ENCODE measurements around the gene PCNT. TPM values are rescaled to one million over a fixed set of nuclear protein-coding genes. Genes with fewer than 3 reads are reported as not detected.
"Not testable (repeated sequence)": the region's sequence is repeated elsewhere in the genome, so short reads cannot be mapped to it uniquely, and the experiment has no call there.

Gene PCNT
- total RNA-seq, 2 experiments from 2014 or later: 85.4 to 86.1 TPM

- H3K27me3 Mint-ChIP-seq: no peaks in the 10 kb centered on the region
- POLR2A ChIA-PET: interaction anchor here (0.6 to 1.3 kb wide), 5 partner anchors 27 to 212 kb away, joined by 3 to 5 read pairs (median 4); no protein-coding TSS in a partner anchor
Measured at GRCh38 chr21:46295996-46296752, 27.8 kb upstream of the PCNT start.

GRCh38 chr21:46297338-46298271 is 26.4 kb upstream of the PCNT start:
- peak; percentile 48 for DNase-seq
- H3K9me3 Mint-ChIP-seq: no peaks in the 10 kb centered on the region
- H3K27ac Mint-ChIP-seq: no peak overlapping the region
- H3K4me1 Mint-ChIP-seq: peaks cover 13% of the 10 kb centered on the region
- H3K4me3 Mint-ChIP-seq: peak overlapping the region; percentile 59
- no peaks in the 10 kb centered on the region for H3K27me3 Mint-ChIP-seq
- POLR2A ChIA-PET: interaction anchor here (0.9 kb wide), 1 partner anchor 28 kb away, joined by 4 read pairs; a partner anchor contains a TSS
- H3K36me3 Mint-ChIP-seq: peaks cover 21% of the 10 kb centered on the region
- no peak for ATAC-seq (ENCODE audit: low read depth)

More at GRCh38 chr21:46295996-46296752, 27.8 kb upstream of the PCNT start:
- ATAC-seq (ENCODE audit: low read depth): peak; percentile 81
- peaks cover 3% of the 10 kb centered on the region for H3K9me3 Mint-ChIP-seq
- H3K4me3 Mint-ChIP-seq: peak overlapping the region; percentile 67
- peak overlapping the region; percentile 75 for H3K27ac Mint-ChIP-seq
- peaks cover 16% of the 10 kb centered on the region for H3K4me1 Mint-ChIP-seq
- DNase-seq: peak; percentile 66
- peaks cover 33% of the 10 kb centered on the region for H3K36me3 Mint-ChIP-seq

- ATAC-seq (ENCODE audit: low read depth) (no peak), DNase-seq (no peak)
- no peak overlapping the region for H3K4me3 Mint-ChIP-seq
- peaks cover 26% of the 10 kb centered on the region for H3K36me3 Mint-ChIP-seq
- H3K4me1 Mint-ChIP-seq: peaks cover 13% of the 10 kb centered on the region
- no peaks in the 10 kb centered on the region for H3K27me3 Mint-ChIP-seq
- no peak overlapping the region for H3K27ac Mint-ChIP-seq
- H3K9me3 Mint-ChIP-seq: no peaks in the 10 kb centered on the region
- POLR2A ChIA-PET: interaction anchor here (0.7 kb wide), 1 partner anchor 161 kb away, joined by 5 read pairs; no protein-coding TSS in a partner anchor
Measured at GRCh38 chr21:46299167-46299566, 24.8 kb upstream of the PCNT start.

GRCh38 chr21:46301759-46302158 is 22.2 kb upstream of the PCNT start:
- Mint-ChIP-seq H3K27me3 (no peaks in the 10 kb centered on the region), H3K4me1 (peaks cover 4% of the 10 kb centered on the region)
- POLR2A ChIA-PET: interaction anchor here (1.9 kb wide), 1 partner anchor 22 kb away, joined by 5 read pairs; the partner anchor contains the start of gene C21orf58

GRCh38 chr21:46304437-46304836 is 19.5 kb upstream of the PCNT start:
- Mint-ChIP-seq H3K27ac (no peak overlapping the region), H3K27me3 (no peaks in the 10 kb centered on the region), H3K9me3 (no peaks in the 10 kb centered on the region), H3K4me3 (no peak overlapping the region), H3K36me3 (peaks cover 30% of the 10 kb centered on the region), H3K4me1 (peaks cover 4% of the 10 kb centered on the region)
- POLR2A ChIA-PET: no interaction called here
- ATAC-seq (ENCODE audit: low read depth) (no peak), DNase-seq (no peak)

More at GRCh38 chr21:46301759-46302158, 22.2 kb upstream of the PCNT start:
- H3K9me3 Mint-ChIP-seq: no peaks in the 10 kb centered on the region
- H3K36me3 Mint-ChIP-seq: peaks cover 32% of the 10 kb centered on the region
- H3K27ac Mint-ChIP-seq: no peak overlapping the region
- DNase-seq (no peak), ATAC-seq (ENCODE audit: low read depth) (no peak)
- H3K4me3 Mint-ChIP-seq: no peak overlapping the region

- POLR2A ChIA-PET: no interaction called here
- no peak overlapping the region for H3K27ac Mint-ChIP-seq
- no peaks in the 10 kb centered on the region for H3K27me3 Mint-ChIP-seq
- H3K4me1 Mint-ChIP-seq: peaks cover 4% of the 10 kb centered on the region
- ATAC-seq (ENCODE audit: low read depth) (no peak), DNase-seq (no peak)
- no peaks in the 10 kb centered on the region for H3K9me3 Mint-ChIP-seq
- peaks cover 28% of the 10 kb centered on the region for H3K36me3 Mint-ChIP-seq
- H3K4me3 Mint-ChIP-seq: no peak overlapping the region
Measured at GRCh38 chr21:46304955-46305354, 19.0 kb upstream of the PCNT start.

GRCh38 chr21:46307625-46308024 is 16.3 kb upstream of the PCNT start:
- peaks cover 4% of the 10 kb centered on the region for H3K4me1 Mint-ChIP-seq
- H3K9me3 Mint-ChIP-seq: no peaks in the 10 kb centered on the region
- DNase-seq: no peak
- H3K36me3 Mint-ChIP-seq: peaks cover 37% of the 10 kb centered on the region
- POLR2A ChIA-PET: interaction anchor here (0.7 kb wide), 1 partner anchor 31 kb away, joined by 3 read pairs; no protein-coding TSS in a partner anchor
- H3K27me3 Mint-ChIP-seq: no peaks in the 10 kb centered on the region
- ATAC-seq (ENCODE audit: low read depth): no peak
- H3K27ac Mint-ChIP-seq: no peak overlapping the region
- no peak overlapping the region for H3K4me3 Mint-ChIP-seq

GRCh38 chr21:46308431-46308830 is 15.5 kb upstream of the PCNT start:
- Mint-ChIP-seq H3K9me3 (no peaks in the 10 kb centered on the region), H3K27ac (no peak overlapping the region), H3K27me3 (no peaks in the 10 kb centered on the region), H3K36me3 (peaks cover 39% of the 10 kb centered on the region), H3K4me3 (no peak overlapping the region), H3K4me1 (peaks cover 4% of the 10 kb centered on the region)
- ATAC-seq (ENCODE audit: low read depth) (no peak), DNase-seq (no peak)
- POLR2A ChIA-PET: interaction anchor here (0.7 kb wide), 1 partner anchor 30 kb away, joined by 3 read pairs; no protein-coding TSS in a partner anchor

- H3K4me3 Mint-ChIP-seq; DNase-seq; H3K9me3 Mint-ChIP-seq; ATAC-seq (ENCODE audit: low read depth); H3K4me1 Mint-ChIP-seq; POLR2A ChIA-PET; H3K27ac Mint-ChIP-seq; H3K27me3 Mint-ChIP-seq: not testable (repeated sequence)
- peaks cover 35% of the 10 kb centered on the region for H3K36me3 Mint-ChIP-seq
Measured at GRCh38 chr21:46310260-46310659, 13.7 kb upstream of the PCNT start.

- Mint-ChIP-seq H3K4me1 (peaks cover 3% of the 10 kb centered on the region), H3K27me3 (no peaks in the 10 kb centered on the region), H3K27ac (no peak overlapping the region), H3K4me3 (no peak overlapping the region), H3K9me3 (no peaks in the 10 kb centered on the region), H3K36me3 (peaks cover 39% of the 10 kb centered on the region)
- DNase-seq (no peak), ATAC-seq (ENCODE audit: low read depth) (no peak)
- POLR2A ChIA-PET: no interaction called here
Measured at GRCh38 chr21:46311568-46311967, 12.4 kb upstream of the PCNT start.

- H3K27ac Mint-ChIP-seq: no peak overlapping the region
- DNase-seq (no peak), ATAC-seq (ENCODE audit: low read depth) (no peak)
- H3K36me3 Mint-ChIP-seq: peaks cover 31% of the 10 kb centered on the region
- no peak overlapping the region for H3K4me3 Mint-ChIP-seq
- no peaks in the 10 kb centered on the region for H3K27me3 Mint-ChIP-seq
- POLR2A ChIA-PET: interaction anchor here (1.5 kb wide), 1 partner anchor 10 kb away, joined by 3 read pairs; no protein-coding TSS in a partner anchor
- H3K4me1 Mint-ChIP-seq: no peaks in the 10 kb centered on the region
- no peaks in the 10 kb centered on the region for H3K9me3 Mint-ChIP-seq
Measured at GRCh38 chr21:46312949-46313348, 11.0 kb upstream of the PCNT start.

- Mint-ChIP-seq H3K36me3 (peaks cover 32% of the 10 kb centered on the region), H3K27me3 (no peaks in the 10 kb centered on the region), H3K4me3 (no peak overlapping the region), H3K27ac (no peak overlapping the region), H3K9me3 (no peaks in the 10 kb centered on the region), H3K4me1 (no peaks in the 10 kb centered on the region)
- ATAC-seq (ENCODE audit: low read depth) (no peak), DNase-seq (no peak)
- POLR2A ChIA-PET: interaction anchor here (1.5 kb wide), 1 partner anchor 8 kb away, joined by 3 read pairs; no protein-coding TSS in a partner anchor
Measured at GRCh38 chr21:46314441-46315020, 9.4 kb upstream of the PCNT start.
